GM19324 (cell line): ENCODE results near the gene ATP6V1C2.

ENCODE experiments used
- ATAC-seq: cut with Tn5 transposase; IDR thresholded peaks from one replicate; pipeline ENCODE4 v1.9.1; 2021; ENCODE audit warnings: mild to moderate bottlenecking, moderate library complexity; ENCODE audit not compliant: unreplicated experiment, low FRiP score

ATP6V1C2 gene

GRCh38 chr2:10764896-10765295 lies 43.5 kb downstream of the ATP6V1C2 start:
- ATAC-seq, result no peak

GRCh38 chr2:10765461-10765860 lies 44.0 kb downstream of the ATP6V1C2 start:
- no peak for ATAC-seq

- no peak for ATAC-seq
Measured at GRCh38 chr2:10765914-10766313, 44.5 kb downstream of the ATP6V1C2 start.

- ATAC-seq, result no peak
Measured at GRCh38 chr2:10768063-10768507, 46.7 kb downstream of the ATP6V1C2 start.

GRCh38 chr2:10770956-10771750 lies 49.7 kb downstream of the ATP6V1C2 start:
- ATAC-seq, result no peak

GRCh38 chr2:10771786-10772185 lies 50.4 kb downstream of the ATP6V1C2 start:
- ATAC-seq, result no peak

GRCh38 chr2:10772201-10772867 lies 50.9 kb downstream of the ATP6V1C2 start:
- ATAC-seq, result no peak

- no peak for ATAC-seq
Measured at GRCh38 chr2:10772868-10773215, 51.4 kb downstream of the ATP6V1C2 start.

GRCh38 chr2:10773821-10774341 lies 52.5 kb downstream of the ATP6V1C2 start:
- ATAC-seq, result no peak

GRCh38 chr2:10774394-10774793 lies 53.0 kb downstream of the ATP6V1C2 start:
- ATAC-seq, result no peak

- ATAC-seq, result no peak
Measured at GRCh38 chr2:10775021-10775780, 53.8 kb downstream of the ATP6V1C2 start.

- no peak for ATAC-seq
Measured at GRCh38 chr2:10775831-10776230, 54.4 kb downstream of the ATP6V1C2 start.

- no peak for ATAC-seq
Measured at GRCh38 chr2:10776231-10776977, 55.0 kb downstream of the ATP6V1C2 start.

GRCh38 chr2:10777111-10777841 lies 55.8 kb downstream of the ATP6V1C2 start:
- ATAC-seq, result no peak

GRCh38 chr2:10777842-10778723 lies 56.7 kb downstream of the ATP6V1C2 start:
- ATAC-seq, result no peak

- no peak for ATAC-seq
Measured at GRCh38 chr2:10778724-10779115, 57.3 kb downstream of the ATP6V1C2 start.

GRCh38 chr2:10779776-10780490 lies 58.5 kb downstream of the ATP6V1C2 start:
- ATAC-seq, result no peak

- ATAC-seq, result no peak
Measured at GRCh38 chr2:10780491-10780820, 59.0 kb downstream of the ATP6V1C2 start.
